ENCODE results near the gene BIN1.

BIN1 gene

DNA sequence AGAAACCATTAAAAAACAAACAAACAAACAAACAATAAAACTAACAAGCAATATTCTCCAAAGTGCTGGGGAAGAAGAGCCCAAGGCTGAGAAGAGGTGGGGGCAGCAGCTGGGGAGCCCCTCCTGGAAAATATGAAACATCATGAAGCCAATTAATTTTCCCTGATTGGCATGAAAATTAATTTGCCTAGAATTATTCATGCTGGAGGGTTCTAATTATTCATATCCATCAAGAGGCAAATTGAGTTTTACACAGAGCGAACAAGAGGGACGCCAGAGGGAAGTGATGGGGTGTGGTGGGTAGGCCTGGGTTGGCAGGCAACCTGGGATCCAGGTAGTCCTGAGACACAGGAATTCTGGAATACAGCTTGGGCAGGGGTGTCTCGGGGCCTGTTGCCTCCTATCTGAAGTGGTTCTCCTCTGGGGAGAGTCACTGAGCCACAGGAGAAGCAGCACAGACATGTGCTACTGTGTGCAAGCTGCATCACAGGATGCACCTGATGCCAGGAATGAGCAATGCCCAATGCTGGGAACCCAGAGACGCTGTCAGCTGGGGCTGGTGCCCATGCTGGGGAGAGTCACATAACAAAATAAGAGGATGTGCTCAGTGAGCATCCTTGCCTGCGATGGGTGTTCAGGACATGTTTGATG lies 107.7 kb downstream of the BIN1 start:
- no peak for DNase-seq (ENCODE audit: low read depth)

DNA sequence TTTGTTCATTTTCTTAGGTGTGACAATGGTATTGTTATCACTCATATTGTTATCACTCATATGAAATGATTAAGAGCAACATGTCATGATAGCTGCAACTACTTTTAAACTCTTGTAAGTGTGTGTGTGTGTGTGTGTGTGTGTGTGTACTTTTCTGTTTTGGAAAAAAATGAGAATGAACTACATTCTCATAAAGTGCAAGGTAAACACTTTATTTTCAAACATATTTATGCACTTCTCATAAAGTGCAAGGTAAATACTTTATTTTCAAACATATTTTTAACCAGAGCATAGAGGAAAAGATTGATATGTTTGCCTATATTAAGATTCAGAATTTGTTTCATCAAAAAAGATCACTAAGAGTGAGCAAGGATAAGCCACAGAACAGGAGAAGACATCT lies 108.5 kb downstream of the BIN1 start:
- DNase-seq (ENCODE audit: low read depth) = no peak

Measured in T follicular helper cell (primary cell).